Dedifferentiated amniotic fluid mesenchymal stem cell (primary cell): ENCODE results near the gene KAZN.

Source experiments
- DNase-seq: peaks from one replicate; pipeline ENCODE4 v3.0.0-alpha.2; 2016; ENCODE audit errors: extremely low spot score

KAZN gene

DNA sequence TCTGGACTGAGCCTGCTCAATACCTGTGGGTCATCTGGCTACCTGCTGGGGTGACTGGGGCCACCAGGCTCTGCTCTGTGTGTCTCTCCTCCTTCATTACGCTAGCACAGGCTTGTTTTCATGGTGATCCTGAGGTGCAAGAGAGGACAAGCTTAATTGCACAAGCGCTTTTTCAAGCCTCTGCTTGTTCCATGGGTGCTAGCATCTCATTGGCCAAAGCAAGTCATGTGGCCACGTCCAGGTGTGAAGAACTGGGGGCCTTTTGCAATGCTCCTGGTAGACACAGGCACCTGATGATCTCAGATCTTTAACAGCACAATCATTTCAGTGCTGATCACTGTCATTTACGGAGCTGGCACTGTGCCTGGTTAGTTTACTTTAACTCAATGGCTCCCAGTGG, 114.6 kb downstream of the KAZN start:
- no peak for DNase-seq

DNA sequence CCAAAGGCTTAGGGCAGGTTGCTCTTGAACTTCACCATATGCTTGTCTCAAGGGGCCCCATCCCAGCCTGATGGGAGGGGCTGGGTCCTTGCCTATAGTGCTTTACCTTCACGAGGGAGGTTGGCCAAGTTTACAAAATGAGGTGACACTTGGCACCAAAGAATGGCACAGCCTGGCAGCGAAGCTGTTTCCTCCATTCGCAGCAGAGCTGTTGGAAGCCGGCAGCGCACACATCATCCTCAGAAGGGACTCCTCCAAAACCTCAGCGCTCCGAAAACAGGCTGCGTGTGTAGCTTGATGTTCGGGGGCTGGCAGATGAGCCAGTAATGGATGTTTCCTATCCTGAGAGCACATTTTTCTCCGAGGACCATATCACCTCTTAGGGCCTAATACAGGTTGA, 116.8 kb downstream of the KAZN start:
- no peak for DNase-seq

DNA sequence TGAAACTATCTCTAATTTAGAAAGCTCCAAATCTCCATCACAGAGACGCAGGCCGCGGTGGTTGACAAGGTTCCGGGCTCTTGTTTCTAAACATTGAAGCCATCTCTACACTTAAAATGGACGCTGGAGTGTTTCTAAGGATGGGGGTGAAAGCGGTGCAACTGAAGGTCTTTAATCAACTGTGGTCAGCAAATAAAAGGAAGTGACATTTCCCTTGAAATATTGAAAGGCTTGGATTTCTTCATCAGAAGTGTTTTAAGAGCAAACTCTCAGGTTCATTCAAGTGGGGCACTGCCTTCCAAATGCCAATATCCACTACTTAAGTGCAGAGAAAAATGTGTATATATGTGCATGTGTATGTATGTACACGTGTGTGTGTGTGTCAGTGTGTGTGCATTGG, 117.3 kb downstream of the KAZN start:
- no peak for DNase-seq

DNA sequence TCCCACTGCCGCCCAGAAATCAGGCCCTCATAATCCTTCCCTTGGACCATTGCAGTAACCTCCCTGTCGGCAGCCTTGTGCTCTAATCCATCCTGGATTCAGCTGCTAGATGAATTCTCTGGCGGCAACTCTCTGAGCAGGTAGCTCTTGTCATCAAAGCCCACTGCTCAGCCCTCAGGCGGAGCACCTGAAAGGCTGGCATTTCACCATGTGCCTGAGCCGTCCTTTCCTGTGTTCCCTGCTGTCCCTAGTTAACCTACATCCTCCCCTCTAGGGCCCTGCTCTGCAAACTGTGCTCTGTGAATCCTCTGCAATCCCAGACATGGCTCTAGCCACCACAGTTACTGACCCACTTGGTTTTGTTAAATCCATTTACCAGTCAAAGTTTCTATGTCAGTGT, 118.0 kb downstream of the KAZN start:
- DNase-seq = no peak

DNA sequence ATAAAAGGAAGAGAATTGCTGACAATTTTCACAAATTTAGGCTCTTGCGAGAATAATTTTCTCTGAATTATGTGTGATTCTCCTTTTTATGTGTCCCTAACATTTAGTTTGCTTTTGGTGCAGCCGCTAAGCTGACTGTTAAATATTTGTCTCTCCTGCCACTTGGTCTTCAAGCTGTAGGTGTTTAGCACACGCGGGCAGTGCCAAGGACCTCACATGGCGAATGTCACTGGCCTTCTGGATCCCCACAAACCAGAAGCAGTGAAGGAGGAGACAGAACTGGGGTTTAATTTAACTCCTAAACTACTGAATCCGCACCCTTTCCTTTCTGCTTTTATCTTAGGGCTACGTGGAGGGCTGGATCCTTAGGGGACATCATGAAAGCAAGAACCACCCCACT, 120.0 kb downstream of the KAZN start:
- DNase-seq = no peak

DNA sequence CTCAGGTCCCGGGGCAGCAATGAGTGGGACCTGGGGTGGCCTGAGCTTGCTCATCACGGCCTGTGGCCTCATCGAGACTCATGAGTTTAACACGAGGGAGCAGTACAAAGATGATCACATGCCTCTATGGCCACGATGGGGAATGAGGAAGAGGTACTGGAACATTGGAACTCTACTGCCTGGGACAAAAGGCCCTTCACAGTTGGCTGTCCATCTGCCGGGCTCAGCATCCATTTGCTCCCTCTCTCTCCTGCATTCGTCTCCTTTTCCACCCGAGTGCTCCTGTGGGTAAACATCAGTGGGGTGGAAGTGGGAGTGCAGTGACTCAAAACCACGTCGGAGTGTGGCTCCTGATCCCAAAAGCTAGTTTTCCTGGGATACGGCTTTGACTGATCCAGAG, 124.9 kb downstream of the KAZN start:
- DNase-seq = no peak

DNA sequence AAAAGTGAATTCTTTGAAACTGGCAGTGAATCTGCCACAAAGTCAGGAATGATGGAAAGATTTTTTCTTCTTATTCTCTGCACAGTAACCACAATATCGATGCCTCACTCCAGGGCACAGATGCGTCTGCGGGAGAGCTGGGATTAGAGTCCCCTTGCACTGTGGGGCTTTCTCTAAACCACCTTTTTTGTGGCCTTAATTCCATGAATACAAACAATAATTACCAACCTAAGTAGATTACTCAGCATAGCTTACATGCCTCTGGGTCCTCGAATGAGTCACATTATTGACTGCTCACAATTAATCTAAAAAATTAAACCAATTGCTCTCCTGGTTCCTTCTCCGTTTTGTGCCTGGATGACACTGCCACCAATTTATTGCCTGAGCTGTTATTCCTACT, 125.8 kb downstream of the KAZN start:
- DNase-seq = no peak

DNA sequence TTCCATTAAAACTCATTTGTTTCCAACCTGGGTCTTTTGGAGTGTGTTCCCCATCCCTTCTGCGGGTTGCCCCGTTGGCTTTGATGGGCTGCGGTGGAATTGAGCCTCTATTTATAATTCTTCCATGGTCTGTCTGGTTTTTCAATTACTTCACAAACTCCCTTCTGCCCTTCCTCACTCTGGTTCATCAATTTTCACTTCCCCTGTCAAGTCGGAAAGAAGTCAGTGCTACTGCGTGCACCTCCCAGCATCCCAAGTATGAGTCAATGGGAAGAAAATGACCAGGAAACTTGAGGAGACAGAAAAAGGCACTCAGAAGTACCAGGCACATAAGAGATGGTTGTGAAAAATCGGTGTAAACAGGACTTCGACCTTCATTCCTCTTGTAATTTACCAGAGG, 126.2 kb downstream of the KAZN start:
- DNase-seq = no peak

DNA sequence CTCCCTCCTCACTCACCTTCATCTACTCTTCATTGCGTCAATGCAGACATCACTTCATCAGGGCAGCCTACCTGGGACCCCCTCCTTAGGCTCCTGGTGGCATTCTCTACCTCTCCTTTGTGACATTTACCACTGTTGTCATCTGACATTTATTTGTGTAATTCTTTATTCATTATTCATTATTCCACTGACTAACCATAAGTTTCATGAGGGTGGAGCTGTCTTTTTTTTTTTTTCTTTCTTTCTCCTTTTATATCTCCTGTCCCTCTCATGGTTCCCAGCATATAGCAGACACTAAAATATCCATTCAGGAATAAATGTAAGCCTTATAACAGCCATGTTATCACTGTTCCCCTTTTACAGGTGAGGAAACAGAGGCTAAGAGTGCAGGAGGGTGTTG, 126.8 kb downstream of the KAZN start:
- no peak for DNase-seq

DNA sequence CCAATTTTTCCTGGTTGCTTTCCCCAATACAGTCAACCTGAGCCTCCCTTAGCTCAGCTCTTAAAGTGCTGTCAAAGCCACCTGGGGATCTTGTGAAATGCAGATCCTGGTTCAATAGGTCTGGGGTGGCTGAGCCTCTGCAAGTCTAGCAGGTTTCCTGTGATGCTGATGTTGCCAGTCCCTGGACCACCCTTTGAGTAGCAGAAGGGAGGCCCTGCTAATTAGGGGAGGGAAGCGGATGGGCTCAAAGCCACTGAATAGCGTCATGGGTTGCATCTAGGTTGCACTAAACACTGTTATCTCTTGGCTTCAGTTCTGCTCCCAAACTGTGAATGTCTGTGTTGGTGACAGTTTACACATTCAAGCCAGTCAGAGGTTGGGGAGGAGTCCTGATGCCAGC, 127.2 kb downstream of the KAZN start:
- no peak for DNase-seq

DNA sequence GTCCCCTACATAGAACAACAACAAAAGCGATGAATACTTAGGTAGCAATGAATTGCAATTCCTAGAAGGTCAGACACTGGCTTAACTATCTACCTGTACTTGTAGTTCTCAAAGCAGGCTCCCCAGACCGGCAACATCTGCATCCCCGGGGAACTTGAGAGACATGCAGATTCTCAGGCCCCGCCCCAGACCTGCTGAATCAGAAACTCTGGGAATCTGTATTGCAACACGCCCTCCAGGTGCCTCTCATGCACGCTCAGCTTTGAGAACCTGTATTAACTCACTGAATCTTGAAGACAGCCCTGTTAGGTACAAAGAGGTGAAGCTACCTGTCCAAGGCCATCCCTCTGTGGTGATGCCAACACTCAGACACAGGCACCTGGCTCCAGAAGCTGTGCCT, 128.1 kb downstream of the KAZN start:
- no peak for DNase-seq

DNA sequence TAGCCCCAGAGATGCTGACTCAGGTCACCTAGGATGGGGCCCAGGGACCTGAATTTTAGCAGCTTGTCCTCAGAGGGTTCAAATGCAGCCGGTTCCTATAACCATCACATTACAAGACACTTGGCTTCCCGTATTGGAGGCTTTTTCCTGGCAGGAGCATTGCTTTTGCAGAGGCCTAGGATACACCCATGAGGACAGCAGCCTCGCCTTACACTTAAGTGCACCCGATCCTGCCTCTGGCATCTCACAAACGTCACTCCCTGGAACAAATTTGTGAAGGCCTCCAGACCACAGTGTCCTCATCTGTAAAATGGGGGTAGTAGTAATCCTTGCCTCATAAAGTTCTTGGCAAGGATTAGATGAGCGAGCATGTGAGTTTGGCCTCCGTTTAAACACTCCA, 130.0 kb downstream of the KAZN start:
- DNase-seq = no peak

DNA sequence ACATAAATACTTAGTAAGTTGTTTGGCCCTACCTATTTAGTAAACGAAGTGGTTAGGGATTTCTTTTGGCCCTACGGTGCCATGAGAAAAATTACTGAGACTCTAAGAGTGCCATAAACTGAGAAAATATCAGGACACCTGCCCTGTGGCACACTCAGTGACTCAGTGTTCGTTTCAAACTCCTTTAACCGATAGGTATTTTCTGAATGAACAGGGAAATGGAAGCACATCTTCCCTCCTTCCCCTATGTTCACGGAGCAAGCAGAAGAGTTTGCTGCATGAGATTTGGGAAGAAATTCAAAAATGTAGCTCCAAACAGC, 134.2 kb downstream of the KAZN start:
- no peak for DNase-seq

DNA sequence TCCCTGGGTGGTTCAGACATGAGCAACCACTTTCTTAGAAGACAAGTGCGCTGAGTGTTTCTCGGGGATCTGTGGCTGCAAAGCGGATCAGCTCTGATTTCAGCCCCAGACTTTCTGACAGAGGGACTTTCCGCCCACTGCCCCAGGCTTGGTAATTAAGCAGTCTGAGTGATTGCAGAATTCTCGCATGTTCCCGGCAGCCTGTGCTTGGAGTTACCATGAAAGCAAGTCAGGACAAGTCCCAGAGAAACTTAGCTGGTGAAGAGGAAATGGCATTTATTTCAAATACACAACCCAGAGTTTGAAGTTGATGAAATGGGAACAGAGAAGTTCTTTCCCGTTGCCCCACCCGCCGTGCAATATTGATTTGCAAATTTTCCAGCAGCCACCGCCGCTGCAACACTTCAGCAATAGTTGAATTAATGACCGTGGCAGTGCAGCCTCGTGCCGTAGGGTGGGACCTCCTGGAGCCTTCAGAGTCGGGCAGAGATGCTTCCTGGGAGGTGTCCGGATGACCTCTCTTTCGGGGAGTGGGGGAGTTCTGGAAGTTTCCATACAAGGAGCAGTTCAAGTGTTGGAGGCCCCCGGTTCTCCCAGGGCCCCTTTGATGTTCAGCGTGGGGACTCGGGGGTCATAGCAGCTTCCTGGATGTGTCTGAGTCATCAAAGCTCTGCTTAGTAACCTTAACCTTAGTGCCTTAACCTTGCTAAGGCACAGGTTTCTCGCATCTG, 134.7 kb downstream of the KAZN start:
- DNase-seq = no peak

DNA sequence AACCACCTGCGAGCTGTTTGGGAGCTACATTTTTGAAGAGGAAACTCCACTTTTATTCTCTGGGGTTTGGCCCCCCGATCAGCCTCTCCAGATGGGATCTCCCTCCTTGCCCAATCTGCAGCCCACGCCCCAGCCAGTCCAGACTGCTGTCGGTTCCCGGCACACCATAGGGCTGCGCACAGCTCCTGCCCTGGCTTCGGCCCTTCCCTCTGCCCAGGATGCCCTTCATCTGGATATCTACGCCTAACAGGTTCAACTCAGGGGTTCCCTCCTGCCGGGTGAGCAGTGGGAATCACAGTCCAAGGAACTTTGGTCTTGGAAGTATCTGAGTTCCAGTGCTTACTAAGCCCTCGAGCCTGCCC, 135.3 kb downstream of the KAZN start:
- no peak for DNase-seq

DNA sequence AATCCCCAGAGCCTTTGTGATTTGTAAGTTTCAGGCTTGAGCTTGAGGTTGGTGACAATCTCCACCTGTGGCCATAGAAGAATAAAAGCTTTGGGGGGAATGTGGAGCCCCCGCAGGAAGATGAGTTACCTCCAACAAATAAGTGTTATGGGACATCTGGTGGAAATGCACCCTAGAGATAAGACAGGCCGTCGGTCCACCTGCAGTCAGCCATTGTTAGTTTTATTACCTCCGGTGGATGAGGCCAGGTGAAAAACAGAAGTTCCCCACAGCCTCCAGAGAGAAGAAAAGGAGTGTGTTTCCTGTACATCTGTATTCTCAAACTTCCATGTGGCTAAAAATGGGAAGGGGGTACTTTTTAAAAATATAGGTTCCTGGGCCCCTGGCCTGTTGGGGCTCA, 137.4 kb downstream of the KAZN start:
- DNase-seq = no peak

DNA sequence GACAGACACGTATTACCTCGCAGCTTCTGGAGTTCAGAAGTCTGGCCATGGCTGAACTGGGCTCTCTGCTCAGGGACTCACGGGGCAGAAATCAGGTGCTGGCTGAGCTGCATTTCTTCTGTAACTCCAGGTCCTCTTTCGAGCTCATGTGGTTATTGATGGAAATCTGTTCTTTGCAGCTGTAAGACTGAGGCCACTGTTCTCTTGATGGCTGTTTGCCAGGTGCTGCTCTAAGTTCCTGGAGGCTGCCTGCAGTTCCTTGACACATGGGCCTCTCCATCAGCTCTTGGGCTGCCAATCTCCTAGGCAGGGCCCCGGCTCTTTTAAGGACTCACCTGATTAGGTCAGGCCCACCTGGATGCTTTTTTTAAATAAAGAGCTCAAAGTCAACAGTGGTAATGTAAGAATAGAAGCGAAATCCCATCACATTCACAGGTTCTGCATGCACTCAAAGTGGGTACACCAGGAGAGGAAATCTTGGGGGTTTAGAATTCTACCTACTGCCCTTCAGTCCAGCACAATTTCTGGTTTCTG, 139.1 kb downstream of the KAZN start:
- no peak for DNase-seq

DNA sequence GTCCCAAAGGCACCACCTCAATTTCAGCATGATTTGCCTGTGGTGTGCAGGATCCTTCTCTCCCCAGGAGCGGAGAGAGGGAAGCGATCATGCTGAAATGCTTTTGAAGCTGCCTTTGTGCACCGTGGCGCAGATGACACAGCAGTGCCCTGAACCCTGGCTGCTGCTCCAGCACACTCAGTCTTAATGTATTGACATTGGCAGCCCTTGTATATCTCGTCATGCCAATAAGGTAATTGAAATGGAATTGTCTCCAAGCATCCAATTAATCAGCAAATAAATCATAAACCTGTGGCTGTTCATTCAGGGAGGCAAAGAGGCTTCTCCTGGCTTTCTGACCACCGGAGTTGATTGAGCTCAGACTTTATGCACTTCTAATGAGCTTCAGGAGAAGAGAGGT, 139.8 kb downstream of the KAZN start:
- no peak for DNase-seq

DNA sequence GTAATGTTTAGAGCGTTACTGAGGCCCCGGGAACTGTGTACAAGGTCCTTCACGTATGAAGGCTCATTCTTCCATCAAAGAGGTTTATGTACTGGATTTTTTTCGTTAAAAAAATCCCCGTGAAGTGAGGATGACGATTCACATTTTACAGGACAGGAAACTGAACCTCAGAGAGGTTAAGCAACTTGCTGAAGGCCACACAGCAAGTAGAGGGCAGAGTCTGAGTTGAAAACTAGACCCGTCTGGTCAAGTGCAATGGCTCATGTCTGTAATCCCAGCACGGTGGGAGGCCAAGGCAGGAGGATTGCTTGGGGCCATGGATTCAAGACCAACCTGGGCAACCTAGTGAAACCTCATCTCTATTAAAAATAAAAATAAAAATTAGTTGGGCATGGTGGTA, 140.2 kb downstream of the KAZN start:
- no peak for DNase-seq

DNA sequence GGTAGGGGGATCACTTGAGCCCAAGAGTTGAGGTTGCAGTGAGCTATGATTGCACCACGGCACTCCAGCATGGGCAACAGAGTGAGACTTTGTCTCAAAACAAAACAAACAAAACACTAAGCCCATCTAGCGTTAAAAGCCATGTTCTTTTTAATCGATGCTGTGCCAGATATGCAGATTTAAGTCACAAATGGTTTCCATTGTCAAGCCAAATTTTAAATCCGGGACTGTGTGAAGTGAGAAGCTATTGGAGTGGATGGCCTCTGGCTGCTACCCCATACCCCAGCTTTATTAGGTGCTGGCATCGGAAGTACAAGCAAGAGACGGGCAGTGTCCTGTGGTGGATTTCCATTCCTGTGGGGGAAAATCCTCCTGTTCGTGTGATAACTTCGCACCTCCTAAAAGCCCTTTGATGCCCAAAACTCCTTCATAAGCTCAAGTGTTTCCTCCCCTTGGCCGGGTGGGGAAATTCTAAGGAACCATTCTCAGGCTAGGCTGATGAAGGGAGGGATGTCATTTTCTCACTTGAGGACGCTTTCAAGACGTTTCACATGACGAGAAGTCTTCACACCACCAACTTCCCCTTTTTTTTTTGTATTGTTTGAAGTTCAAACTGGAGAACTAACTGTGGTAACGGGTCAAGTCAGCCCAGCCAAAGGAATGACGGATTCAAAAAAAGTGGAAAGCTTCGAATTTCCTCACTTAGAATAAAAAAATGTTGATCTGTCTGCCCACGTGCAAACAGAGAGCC, 140.8 kb downstream of the KAZN start:
- no peak for DNase-seq

DNA sequence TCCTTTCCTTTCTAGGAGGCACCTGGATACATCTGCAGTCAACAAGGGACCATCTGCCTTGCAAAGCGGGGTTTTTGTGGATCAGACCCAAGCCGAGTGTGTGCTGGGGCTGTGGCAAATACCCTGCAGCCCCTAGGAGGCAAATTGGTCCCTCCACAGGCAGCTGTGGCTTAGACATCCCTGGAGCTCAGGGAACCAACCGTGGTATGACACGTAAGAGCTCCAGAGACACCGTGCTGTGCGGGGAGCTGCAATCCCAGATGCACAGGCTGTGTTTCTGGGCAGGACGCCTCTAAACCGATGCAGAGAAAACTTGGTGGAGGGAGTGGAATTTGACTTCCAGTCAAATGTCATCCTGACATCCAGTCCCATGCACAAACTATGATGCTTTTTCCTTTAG, 141.5 kb downstream of the KAZN start:
- DNase-seq = no peak

DNA sequence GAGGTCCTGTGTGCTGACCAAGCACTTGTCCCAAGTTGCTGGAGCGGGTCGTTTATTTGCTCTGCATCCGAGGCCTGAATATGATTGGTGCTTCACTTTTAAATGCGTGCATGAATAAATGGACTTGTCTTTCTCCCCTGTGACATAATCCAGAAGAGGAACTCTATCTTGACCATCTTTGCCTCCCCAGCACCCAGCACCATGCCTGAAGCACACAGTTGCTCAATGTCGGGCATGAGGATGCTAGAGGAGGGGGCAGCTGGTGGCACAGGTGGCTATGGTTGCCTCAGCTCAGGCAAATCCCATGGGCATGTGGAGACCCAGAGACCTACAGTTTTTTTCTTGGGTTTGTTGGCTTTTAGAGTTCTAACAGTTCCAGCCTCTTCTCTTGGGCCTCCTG, 142.6 kb downstream of the KAZN start:
- no peak for DNase-seq

DNA sequence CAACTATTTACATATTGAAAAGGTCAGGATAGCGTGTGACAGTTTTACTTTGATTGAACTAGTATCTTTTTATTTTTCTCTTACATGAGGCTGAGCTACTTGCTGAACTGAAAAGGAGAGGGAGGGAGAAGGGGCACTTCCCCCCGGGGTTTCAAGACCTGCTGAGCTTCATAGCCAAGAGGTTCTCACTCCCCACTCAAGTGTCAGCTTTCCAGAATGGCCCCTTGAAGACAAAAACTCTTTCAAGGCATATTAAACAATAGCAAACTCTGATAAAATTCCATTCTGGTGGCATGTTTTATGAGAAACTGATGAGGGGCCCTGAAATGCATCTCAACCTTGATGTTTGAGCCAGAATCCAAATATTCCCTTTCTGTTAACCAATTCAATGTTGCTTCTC, 143.0 kb downstream of the KAZN start:
- DNase-seq = no peak
